GM19452 (cell line): ENCODE data around the gene SNX2.
"Not testable (repeated sequence)": the region's sequence is repeated elsewhere in the genome, so short reads cannot be mapped to it uniquely, and the experiment has no call there.

Experiments used
- ATAC-seq: cut with Tn5 transposase; IDR thresholded peaks from one replicate; pipeline ENCODE4 v1.9.1; 2021; ENCODE audit not compliant: unreplicated experiment

The SNX2 gene

DNA sequence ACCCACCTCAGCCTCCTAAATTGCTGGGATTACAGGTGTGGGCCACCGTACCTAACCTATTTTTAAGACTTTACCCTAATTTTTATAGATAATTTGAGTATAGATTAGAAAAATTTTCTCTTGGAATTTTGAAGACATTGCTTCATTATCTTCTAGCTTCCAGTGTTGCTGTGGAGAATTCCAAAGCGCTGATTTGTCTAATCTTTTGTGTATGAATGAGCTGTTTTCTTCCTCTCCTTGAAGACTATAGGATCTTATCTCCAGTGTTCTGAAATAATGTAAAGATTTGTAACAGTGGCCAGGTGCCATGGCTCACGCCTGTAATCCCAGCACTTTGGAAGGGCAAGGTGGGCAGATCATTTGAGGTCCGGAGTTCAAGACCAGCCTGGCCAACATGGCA is 64.9 kb downstream of the SNX2 start:
- no peak for ATAC-seq

DNA sequence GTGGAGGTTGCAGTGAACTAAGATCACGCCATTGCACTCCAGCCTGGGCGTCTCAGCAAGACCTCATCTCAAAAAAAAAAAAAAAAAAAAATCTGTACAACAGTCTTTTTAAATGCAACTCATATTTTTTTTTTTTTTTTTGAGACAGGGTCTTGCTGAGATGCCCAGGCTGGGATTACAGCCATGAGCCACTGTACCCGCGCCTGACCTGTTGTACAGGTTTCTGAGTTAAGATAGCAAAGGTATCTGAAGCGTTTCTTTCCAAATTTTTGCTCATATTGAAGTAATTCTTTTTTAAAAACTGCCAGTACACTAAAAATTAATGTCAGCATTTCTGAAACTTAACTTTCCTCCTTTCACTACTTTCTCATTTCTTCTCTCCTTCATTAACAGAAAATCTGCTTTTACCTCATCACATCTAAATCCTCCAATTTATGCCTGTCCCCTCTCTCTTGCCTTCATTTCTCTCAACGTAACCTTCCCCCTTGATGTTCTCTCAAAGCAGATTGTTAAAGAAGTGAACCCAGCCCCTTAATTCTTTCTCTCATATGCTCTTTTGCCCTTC is 67.2 kb downstream of the SNX2 start:
- ATAC-seq = no peak

DNA sequence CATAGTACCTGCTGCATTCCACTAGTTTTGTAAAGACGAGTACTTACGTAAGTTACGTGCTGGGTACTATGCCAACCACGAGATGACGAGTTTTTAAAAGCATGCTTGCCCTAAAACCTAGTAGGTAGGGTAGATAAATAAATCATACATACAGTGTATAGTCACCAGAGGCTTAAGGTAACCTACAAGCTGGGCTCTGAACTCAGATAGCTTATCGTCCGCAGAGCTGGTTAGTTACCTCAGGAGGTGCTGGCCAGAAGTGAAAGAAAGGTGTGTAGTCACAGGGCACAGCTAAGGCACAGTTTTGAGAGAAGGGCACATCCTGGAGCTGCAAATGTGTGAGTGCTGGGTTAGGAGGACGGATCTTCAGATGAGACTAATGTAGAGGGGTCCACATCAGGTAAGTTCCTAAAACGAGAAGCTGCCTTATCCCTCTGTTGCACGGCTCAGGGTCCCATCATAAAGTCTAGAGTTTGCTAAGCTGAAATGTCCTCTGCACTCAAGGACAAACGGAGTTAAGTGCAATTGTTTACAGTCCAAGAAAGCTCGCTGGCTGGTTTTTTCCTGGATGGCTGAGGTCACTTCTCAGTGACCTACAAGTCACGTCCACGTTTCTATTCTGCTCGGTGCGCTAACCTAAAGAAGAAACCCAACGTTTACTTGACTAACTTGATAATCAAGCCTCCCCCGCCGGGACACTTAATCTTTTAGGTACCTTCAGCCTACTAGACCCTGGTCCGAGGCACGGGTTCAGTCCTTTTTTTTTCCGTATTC is 69.4 kb downstream of the SNX2 start:
- no peak for ATAC-seq

DNA sequence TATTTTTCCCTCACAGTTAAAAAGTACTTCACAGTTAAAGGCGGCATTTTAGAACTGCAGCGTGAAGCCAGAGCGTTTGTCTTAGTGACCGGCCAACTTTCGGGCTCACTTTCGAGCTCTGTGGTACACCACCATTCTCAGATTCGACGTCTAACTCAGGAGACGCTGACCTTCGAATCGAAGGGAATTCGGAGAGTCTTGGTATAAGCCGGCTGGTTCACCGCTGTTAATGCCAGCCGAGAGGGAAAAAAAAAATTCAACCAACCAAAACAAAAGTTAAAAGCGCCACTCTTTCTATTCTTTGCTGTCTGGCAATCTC is 70.0 kb downstream of the SNX2 start:
- ATAC-seq = peak; percentile 46

DNA sequence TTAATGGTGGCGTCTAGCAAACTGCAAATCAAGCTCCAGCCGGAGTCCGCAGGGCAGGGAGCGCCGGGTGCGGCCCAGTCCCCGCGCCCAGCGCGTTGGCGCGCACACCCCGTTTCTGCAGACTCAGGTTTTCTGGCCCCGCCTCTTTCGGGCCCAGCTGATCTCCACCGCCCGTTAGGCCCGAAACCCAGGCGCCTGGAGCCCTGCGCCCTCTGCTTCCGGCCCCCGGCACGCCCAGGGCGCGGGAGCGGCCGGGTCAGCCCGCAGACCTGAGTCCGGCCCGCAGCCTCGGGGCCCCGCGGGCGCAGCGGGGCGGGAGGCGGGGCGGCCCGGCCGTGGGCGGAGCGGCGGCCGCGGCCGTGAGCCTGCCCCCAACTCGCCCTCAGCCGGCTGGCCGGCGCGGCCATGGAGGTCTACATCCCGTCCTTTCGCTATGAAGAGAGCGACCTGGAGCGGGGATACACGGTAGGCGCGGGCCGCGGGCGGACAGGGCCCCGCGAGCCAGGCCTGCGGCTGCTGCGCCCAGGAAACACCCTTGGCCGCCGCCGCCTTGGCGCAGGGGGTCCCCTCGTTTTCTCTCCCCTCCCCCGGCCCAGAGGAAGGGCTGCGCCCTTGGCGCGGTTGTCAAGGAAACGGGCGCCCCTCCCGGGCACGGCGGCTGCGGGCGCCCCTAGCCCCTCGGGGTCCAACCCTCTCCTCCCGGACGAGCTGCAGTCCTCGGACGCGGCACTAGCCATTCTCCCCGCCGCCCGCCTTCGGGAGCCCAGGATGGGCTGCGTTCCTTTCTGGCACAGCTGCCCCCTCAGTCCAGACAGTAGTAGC is 70.6 kb downstream of the SNX2 start, which contains the start of gene SNX24:
SNX24 (plus strand) TSS at position 385 of the 822 bp plus-strand sequence; CDS start at position 406, 21 bp downstream.
- peak; percentile 80 for ATAC-seq

DNA sequence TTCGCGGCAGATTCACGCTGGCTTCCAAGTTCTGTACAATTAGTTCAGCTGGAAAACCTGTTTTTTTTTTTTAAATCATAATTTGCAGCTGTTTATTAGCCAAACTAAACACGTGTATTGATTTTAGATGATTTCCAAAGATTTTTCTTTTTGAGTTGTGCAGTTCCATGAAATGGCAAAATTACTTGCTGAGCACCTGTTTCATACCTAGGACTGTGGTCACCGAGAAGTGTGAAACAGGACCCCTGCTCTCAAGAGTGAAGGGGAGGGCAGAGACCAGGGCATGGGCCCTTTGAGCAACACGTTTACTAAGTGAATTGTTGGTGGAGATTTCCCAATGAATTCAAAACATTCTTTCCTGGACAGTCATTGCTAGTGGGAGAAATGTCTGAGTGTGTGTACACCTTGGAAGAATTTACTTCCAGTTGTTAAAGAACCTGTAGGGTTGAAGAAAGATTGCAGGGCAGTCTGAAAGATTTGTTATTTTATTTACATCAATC is 71.2 kb downstream of the SNX2 start:
- no peak for ATAC-seq

DNA sequence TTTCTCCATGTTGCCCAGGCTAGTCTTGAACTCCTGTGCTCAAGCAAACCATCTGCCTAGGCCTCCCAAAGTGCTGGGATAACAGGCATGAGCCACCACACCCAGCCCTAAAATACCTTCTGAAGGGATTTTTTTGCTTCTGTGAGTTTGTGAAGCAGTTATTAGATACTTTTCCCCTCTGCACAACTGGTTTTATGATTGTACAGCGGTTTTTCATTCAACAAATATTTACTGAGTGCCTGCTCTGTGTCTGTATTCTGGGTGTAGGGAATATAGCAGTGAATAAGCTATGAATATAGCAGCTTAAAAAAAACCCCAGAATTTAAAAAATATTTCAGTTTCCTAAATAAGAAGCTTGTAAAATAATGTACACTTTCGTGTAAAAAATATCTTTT is 72.8 kb downstream of the SNX2 start:
- no peak for ATAC-seq

DNA sequence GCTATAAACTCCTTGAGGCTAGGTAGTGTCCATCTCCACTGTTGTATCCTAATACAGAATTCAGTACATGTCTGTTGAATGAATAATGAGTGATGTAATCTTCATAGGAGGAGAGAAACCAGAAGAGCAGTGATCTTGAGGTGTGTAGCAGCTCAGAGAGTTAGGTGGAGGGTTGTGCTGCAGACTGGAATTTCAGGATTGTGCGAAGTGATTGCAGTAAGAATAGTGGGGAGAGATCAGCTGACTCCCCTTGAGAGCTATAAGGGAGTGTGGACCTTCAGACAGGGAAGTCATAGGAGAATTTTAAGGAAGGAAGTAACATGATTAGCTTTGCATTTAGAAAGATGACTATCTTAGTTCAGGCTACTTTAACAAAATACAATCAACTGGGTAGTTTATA is 74.9 kb downstream of the SNX2 start:
- no peak for ATAC-seq

DNA sequence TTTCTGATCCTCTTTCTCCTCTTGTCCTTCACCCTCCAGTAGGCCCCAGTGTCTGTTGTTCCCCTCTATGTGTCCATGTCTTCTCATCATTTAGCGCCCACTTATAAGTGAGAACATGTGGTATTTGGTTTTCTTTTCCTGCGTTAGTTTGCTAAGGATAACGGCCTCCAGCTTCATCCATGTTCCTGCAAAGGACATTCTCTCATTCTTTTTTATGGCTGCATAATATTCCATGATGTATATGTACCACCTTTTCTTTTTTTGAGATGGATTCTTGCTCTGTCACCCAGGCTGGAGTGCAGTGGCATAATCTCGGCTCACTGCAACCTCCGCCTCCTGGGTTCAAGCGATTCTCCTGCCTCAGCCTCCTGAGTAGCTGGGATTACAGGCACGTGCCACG is 82.7 kb downstream of the SNX2 start:
- not testable (repeated sequence) for ATAC-seq

DNA sequence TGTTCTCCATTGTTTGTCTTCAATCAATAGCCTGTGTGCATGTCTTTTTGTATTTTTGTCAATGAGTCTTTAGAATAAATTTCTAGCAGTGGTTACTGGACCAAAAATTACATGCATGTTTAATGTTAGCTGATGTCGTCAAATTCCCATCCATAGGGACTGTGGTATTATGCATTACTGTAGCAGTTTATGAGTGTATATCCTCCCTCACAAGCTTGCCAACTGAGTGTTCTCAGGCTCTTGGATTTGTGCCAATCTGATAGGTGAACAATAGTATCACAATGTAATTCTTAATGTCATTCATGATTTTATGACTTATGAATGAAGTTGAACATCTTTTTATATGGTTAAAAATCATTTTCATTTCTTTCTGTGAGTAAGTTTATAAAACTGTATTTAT is 83.6 kb downstream of the SNX2 start:
- no peak for ATAC-seq

DNA sequence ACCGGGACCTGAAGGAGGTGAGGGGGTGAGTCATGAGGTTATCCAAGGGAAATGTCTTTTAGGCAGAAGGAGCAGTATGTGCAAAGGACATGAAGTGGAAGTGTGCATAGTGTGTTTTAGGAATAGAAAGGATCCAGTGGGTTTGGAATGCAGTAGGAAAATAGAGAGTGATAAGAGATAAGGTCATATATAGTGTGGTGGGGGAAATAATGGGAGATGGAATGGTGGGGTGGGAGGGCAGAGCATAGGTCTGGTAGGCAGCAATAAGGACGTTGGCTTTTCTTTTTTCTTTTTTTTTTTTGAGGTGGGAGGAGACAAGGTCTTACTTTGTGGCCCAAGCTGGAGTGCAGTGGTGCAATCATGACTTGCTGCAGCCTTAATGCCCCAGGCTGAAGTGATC is 88.4 kb downstream of the SNX2 start:
- ATAC-seq = no peak

DNA sequence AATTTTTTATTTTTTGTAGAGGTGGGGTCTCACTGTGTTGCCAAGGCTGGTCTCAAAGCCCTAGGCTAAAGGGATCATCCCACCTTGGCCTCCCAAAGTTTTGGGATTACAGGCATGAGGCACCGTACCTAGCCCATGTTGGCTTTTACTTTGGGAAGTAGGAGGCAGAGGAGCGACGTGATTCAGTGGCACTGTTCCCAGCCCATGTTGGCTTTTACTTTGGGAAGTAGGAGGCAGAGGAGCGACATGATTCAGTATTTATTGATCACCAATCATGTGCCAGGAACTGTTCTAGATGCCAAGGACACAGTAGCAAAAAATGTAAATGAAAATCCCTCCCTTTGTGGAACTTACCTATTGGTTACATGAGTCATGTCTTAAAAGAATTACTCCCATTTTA is 88.8 kb downstream of the SNX2 start:
- no peak for ATAC-seq

DNA sequence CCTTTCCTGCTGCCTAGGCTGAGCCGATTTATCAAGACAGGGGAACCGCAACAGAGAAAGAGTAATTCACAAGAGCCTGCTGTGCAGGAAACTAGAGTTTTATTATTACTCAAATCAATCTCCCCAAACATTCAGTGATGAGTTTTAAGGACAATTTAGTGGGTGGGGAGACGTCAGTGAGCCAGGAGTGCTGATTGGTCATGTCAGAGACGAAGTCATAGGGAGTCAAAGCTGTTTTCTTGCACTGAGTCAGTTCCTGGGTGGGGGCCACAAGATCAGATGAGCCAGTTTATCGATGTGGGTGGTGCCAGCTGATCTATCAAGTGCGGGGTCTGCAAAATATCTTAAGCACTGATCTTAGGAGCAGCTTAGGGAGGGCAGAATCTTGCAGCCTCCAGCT is 89.5 kb downstream of the SNX2 start:
- ATAC-seq = no peak

DNA sequence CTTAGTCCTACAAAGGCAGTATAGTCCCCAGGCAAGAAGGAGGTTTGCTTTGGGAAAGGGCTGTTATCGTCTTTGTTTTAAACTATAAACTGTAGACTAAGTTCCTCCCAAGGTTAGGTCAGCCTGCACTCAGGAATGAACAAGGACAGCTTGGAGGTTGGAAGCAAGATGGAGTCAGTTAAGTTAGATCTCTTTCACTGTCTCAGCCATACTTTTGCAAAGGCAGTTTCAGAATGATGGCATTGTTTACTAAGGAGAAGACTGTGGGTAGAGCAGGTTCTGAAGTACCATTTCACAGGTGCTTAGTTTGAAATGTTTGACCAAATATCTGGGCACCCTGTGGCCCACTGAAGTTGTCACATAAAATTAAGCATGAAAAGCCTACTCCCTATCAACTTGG is 90.0 kb downstream of the SNX2 start:
- no peak for ATAC-seq

DNA sequence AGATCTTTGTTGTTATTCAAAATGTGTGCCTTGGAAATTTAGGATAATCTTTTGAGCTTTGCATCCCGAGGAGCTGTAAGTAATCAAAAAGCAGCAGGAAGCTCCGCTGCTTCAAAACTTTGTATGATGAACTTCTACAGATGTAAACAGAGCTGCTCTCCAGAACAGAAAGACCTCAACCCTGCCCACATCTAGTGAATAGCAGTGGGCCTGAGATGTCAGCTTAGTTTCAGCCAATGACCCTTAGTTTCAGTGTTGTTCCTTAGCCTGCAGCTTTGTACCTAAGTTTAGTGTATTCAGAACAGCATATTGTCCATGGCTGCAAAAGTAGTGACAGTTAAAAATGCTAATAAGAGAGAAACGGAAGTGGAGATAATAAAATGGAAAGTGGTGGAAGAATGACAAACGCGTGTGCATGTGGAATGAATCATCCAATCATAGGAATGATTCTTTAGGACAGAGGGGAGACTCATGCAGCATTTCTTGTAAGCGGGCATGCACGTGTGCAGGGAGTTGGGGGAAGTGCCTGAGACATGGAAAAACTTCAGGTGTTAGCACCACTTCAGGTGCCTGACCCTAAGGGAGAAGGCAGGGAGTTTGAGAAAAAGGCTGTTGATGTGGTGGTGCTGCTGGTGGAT is 95.5 kb downstream of the SNX2 start:
- ATAC-seq = no peak

DNA sequence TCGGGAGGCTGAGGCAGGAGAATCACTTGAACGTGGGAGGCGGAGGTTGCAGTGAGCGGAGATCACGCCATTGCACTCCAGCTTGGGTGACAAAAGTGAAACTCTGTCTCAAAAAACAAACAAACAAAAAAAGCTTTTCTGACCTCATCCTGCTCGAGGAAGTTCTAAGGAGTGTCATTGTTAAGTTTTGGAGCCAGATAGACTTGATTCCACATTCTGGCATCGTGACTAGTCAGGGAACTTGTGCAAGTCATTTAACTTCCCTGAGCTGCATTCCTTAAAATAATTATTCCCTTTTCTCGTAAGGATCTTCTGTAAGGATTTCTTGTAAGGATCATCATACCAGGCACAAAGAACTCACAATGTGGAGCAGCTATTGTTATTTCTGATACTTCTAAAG is 96.8 kb downstream of the SNX2 start:
- no peak for ATAC-seq

DNA sequence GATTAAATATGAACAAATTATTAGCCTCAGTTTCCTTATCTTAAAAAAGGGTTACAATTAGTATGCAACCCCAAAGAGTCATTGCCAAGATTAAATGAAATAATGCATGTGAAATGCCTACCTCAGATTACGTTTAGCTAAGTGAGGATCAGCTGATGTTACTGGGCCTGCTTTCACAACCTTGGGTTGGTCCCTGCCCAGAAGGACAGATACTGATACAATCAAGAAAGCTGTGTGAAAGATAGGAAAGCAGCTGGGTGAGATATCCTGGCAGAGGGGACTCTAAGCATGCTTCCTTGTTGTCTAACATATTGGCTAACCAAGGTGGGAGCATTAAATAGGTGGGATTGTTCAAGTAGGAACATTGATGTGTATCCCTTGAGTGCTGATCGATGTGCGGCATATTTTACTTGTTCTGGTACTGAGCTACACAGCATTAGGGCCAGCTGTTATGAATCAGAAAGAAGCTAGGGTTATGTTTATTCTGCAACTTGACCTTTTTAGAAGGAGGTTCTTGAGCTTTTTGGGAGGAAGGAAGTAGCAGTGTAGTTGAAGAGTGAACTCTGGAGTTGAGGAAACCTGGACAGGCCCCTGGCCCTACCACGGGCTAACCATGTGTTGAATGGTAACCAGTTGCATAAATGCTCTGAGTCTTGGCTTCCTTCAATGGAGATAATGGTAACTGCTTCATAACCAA is 99.4 kb downstream of the SNX2 start:
- no peak for ATAC-seq

DNA sequence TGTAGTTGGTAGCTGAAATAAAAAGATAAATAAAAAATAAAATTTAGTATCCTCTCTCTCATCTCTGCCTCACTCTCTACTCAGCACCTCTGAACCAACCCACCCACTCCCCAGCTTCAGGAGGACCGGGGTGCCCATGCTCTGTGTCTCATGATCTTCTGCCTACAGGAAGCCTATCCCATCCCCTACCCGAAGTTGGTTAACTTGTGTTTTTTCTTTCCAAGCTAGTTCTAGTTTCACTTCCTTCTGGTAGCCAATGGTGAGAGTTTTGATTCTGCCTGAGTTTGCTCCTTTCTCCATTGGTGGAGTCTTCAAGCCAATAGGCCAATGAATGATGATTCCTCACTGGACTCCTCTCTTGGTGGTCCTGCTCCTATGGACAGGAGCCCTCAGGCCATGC is 102.6 kb downstream of the SNX2 start:
- no peak for ATAC-seq

DNA sequence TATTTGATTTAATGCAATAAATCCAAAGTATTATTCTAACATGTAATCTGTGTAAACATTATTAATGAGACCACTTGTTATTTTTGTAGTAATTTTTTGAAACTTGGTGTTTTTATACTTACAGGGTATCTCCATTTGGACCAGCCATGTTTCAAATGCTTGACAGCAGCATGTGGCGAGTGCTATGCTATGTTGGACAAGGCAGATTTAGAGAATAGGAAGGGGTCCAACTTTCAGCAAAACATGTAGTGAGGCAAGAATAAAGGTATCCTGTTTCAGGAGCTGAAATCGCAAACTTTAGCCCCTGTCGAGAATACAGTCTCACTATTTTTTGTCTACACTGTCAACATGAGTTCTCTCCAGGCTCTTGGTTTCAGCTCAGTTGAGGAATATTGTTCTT is 104.2 kb downstream of the SNX2 start:
- ATAC-seq = no peak
